Naive thymus-derived CD4-positive, alpha-beta T cell (primary cell): ENCODE measurements around the gene ANKHD1. TPM values are rescaled to one million over a fixed set of nuclear protein-coding genes. Genes with fewer than 3 reads are reported as not detected.

Source experiments
- ATAC-seq: fragments of 150-1000 bp; cut with Tn5 transposase; 2 replicates; pipeline ENCODE4 v1.10.0; 2021; ENCODE audit warnings: mild to moderate bottlenecking, moderate library complexity
- CTCF ChIA-PET: fragments of 350-600 bp; sonication (Branson Sonifier 250); formaldehyde crosslinking; loops from one replicate; lab custom pipeline; 2021; ENCODE audit warnings: antibody characterized with exemption; lab: Charles Lee
- POLR2A ChIA-PET: fragments of 350-600 bp; sonication (Branson Sonifier 250); formaldehyde crosslinking; loops from one replicate; lab custom pipeline; 2021; ENCODE audit warnings: antibody characterized with exemption, inconsistent platforms; lab: Charles Lee
- DNase-seq, 9 donors: peaks; one replicate each; pipeline versions ENCODE4 v3.0.0 to v3.0.0-alpha.2; 2020 to 2022; ENCODE audit warnings: mixed read lengths in 1 of 9
- H3K27ac ChIP-seq: one replicate; pipeline ENCODE4 v1.7.0; 2013; ENCODE audit warnings: mild to moderate bottlenecking, low read depth, low read length, moderate library complexity
- H3K27me3 ChIP-seq, 2 donors: one replicate each; pipeline ENCODE4 v1.7.0; 2013; ENCODE audit warnings: low read length in 2 of 2, mild to moderate bottlenecking in 2 of 2, moderate library complexity in 2 of 2; ENCODE audit not compliant: control insufficient read depth in 2 of 2, insufficient read depth in 2 of 2
- H3K36me3 ChIP-seq, 3 experiments: 1 replicate in 2 of 3; 2 replicates in 1 of 3; pipeline ENCODE4 v1.7.0; 2013; ENCODE audit warnings: low read length in 3 of 3, mild to moderate bottlenecking in 3 of 3, moderate library complexity in 1 of 3; ENCODE audit not compliant: insufficient read depth in 3 of 3, control insufficient read depth in 2 of 3
- H3K4me1 ChIP-seq, 2 donors: one replicate each; pipeline ENCODE4 v1.7.0; 2013; ENCODE audit warnings: low read length in 2 of 2, mild to moderate bottlenecking in 2 of 2, moderate library complexity in 1 of 2; ENCODE audit not compliant: control insufficient read depth in 2 of 2, insufficient read depth in 2 of 2
- H3K4me3 ChIP-seq: 2 replicates; pipeline ENCODE4 v1.7.0; 2013; ENCODE audit warnings: mild to moderate bottlenecking, low read length
- H3K9me3 ChIP-seq, 3 experiments: 1 replicate in 2 of 3; 2 replicates in 1 of 3; pipeline ENCODE4 v1.7.0; 2013; ENCODE audit warnings: low read length in 3 of 3; ENCODE audit not compliant: control insufficient read depth in 2 of 3
- H3K27ac Mint-ChIP-seq, 9 donors: one replicate each; pipeline ENCODE4 v1.8.0; 2020 to 2022; ENCODE audit warnings: mixed read lengths in 9 of 9, mild to moderate bottlenecking in 8 of 9, moderate library complexity in 5 of 9, inconsistent platforms in 2 of 9
- H3K27me3 Mint-ChIP-seq, 5 donors: one replicate each; pipeline ENCODE4 v1.8.0; 2021 to 2022; ENCODE audit warnings: mixed read lengths in 5 of 5, mild to moderate bottlenecking in 1 of 5
- H3K36me3 Mint-ChIP-seq, 5 donors: one replicate each; pipeline ENCODE4 v1.8.0; 2020 to 2022; ENCODE audit warnings: mixed read lengths in 5 of 5, mild to moderate bottlenecking in 3 of 5, inconsistent platforms in 1 of 5
- H3K4me1 Mint-ChIP-seq, 7 donors: one replicate each; pipeline ENCODE4 v1.8.0; 2020 to 2022; ENCODE audit warnings: mixed read lengths in 7 of 7, mild to moderate bottlenecking in 3 of 7, inconsistent platforms in 1 of 7
- H3K4me3 Mint-ChIP-seq, 10 donors: one replicate each; pipeline ENCODE4 v1.8.0; 2020 to 2022; ENCODE audit warnings: mild to moderate bottlenecking in 10 of 10, mixed read lengths in 10 of 10, moderate library complexity in 6 of 10, inconsistent platforms in 2 of 10
- H3K9me3 Mint-ChIP-seq, 11 donors: one replicate each; pipeline ENCODE4 v1.8.0; 2020 to 2022; ENCODE audit warnings: mixed read lengths in 11 of 11, mild to moderate bottlenecking in 4 of 11, inconsistent platforms in 1 of 11, moderate library complexity in 1 of 11
- intact Hi-C, 2 donors: fragments of 100-400 bp; cut with micrococcal nuclease; formaldehyde crosslinking; loops; one replicate each; pipeline ENCODE4 v1.15.1; 2023
- polyA plus RNA-seq, 2 donors: library from polyadenylated mRNA; unstranded; fragments of 300-500 nt; fragmentation: Illumina TruSeq; gene quantifications; one replicate each; pipeline ENCODE4 v1.2.3, GENCODE V29; 2021
- total RNA-seq, 6 experiments: library from RNA in 5 of 6; stranded (reverse) in 5 of 6; gene quantifications; 1 replicate in 5 of 6; 2 replicates in 1 of 6; pipeline ENCODE4 v1.2.3 and lab custom pipeline; 2021 to 2026

ANKHD1 gene
- total and polyA plus RNA-seq, 7 experiments from 2014 or later: 63.1 to 240 (median 203) TPM

DNA sequence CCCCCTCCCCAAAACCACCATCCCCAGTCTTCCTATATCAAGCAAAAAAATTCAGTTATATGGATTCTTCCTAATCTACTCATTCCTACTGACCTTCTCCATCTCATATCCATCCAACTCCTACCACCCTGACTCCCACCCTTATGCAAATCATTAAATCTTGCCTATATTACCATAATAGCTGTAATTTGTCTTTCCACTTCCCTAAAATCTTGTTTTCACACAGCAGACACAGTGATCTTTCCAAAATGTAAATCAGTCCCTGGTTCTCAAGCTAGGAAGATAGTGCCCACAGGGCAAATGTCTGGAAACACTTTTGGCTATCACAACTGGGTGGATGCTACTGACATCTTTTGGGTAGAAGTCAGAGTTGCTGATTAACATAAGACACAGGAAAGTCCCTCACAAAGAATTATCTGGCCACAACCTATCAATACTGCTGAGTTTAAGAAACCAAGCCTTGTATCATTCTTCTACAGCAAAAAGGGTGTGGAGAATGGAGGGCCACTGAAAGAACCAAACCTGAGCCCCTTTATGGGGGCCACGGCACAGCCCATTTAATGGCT, 154.2 kb downstream of the ANKHD1 start:
- peak overlapping the region; percentile 97 for H3K27ac ChIP-seq
- Mint-ChIP-seq H3K27me3 (no peaks in the 10 kb centered on the region), H3K36me3 (peaks cover 0 to 33% (median 19%) of the 10 kb centered on the region in 5 donors), H3K9me3 (peaks cover 0 to 4% (median 0%) of the 10 kb centered on the region in 11 donors), H3K4me1 (peaks cover 43 to 64% (median 54%) of the 10 kb centered on the region in 7 donors), H3K4me3 (peak overlapping the region; percentile 84 to 93 (median 92)), H3K27ac (peak overlapping the region; percentile 85 to 97 (median 91))
- H3K9me3 ChIP-seq: no peaks in the 10 kb centered on the region
- H3K4me1 ChIP-seq: peaks cover 14 to 20% of the 10 kb centered on the region in 2 donors
- H3K4me3 ChIP-seq: peak overlapping the region; percentile 73
- intact Hi-C loops: loop anchor here (1.0 to 5.0 kb wide), 5 partner anchors 8 to 444 kb away; partner anchors contain the start of genes ANKHD1 (in 2 of the 2), APBB3 (in 2 of the 2), SLC35A4 (in 2 of the 2) and IK (in 1 of the 2)
- peaks cover 5 to 19% (median 5%) of the 10 kb centered on the region in 3 experiments for H3K36me3 ChIP-seq
- DNase-seq: no peak
- POLR2A ChIA-PET: interaction anchor here (1.2 to 16.3 kb wide), 2 partner anchors 7 to 19 kb away, joined by 3 to 248 read pairs; partner anchors contain the start of gene EIF4EBP3
- CTCF ChIA-PET: interaction anchor here (0.6 to 1.7 kb wide), 2 partner anchors 9 to 1405 kb away, joined by 3 to 6 read pairs; partner anchors contain the start of gene EIF4EBP3
- no peaks in the 10 kb centered on the region for H3K27me3 ChIP-seq
- ATAC-seq: no peak

- ChIA-PET CTCF (interaction anchor here (0.6 to 1.7 kb wide), 2 partner anchors 9 to 1405 kb away, joined by 3 to 6 read pairs; partner anchors contain the start of gene EIF4EBP3), POLR2A (interaction anchor here (1.0 to 16.3 kb wide), 5 partner anchors 7 to 91 kb away, joined by 3 to 248 read pairs (median 6); partner anchors contain the start of genes EIF4EBP3, IK, NDUFA2 and TMCO6)
- Mint-ChIP-seq H3K27ac (peak overlapping the region; percentile 85 to 97 (median 95)), H3K9me3 (peaks cover 0 to 4% (median 0%) of the 10 kb centered on the region in 11 donors), H3K4me1 (peaks cover 43 to 59% (median 51%) of the 10 kb centered on the region in 7 donors), H3K36me3 (peaks cover 0 to 33% (median 15%) of the 10 kb centered on the region in 5 donors), H3K4me3 (peak overlapping the region; percentile 84 to 93 (median 92)), H3K27me3 (no peaks in the 10 kb centered on the region)
- Histone ChIP-seq H3K36me3 (peaks cover 0 to 17% (median 4%) of the 10 kb centered on the region in 3 experiments), H3K9me3 (no peaks in the 10 kb centered on the region), H3K27ac (peak overlapping the region; percentile 97), H3K4me3 (peak overlapping the region; percentile 73), H3K27me3 (no peaks in the 10 kb centered on the region), H3K4me1 (peaks cover 14 to 20% of the 10 kb centered on the region in 2 donors)
- DNase-seq (peak in 1 of 9 donors; percentile 37), ATAC-seq (peak; percentile 51)
- intact Hi-C loops: loop anchor here (1.0 to 5.0 kb wide), 5 partner anchors 8 to 444 kb away; partner anchors contain the start of genes ANKHD1 (in 2 of the 2), APBB3 (in 2 of the 2), SLC35A4 (in 2 of the 2) and IK (in 1 of the 2)
These were observed 154.8 kb downstream of the ANKHD1 start for GRCh38 chr5:140556438-140556837.

GRCh38 chr5:140557136-140557805, 155.6 kb downstream of the ANKHD1 start, which contains the start of gene SRA1:
SRA1 (minus strand) TSS chr5:140557473; CDS start chr5:140557452, 21 bp downstream.
- H3K4me3 Mint-ChIP-seq: peak within 1 kb of the TSS; percentile 84 to 93 (median 92)
- H3K9me3 Mint-ChIP-seq: peaks cover 0 to 4% (median 0%) of the 10 kb centered on the region in 11 donors
- DNase-seq: peak; percentile 62 to 91 (median 72)
- Histone ChIP-seq H3K4me3 (peak within 1 kb of the TSS; percentile 73), H3K27ac (peak within 1 kb of the TSS; percentile 97), H3K27me3 (no peaks in the 10 kb centered on the region), H3K4me1 (peaks cover 14 to 20% of the 10 kb centered on the region in 2 donors), H3K9me3 (no peaks in the 10 kb centered on the region), H3K36me3 (peaks cover 0 to 16% (median 0%) of the 10 kb centered on the region in 3 experiments)
- H3K27ac Mint-ChIP-seq: peak within 1 kb of the TSS; percentile 85 to 97 (median 95)
- peaks cover 0 to 30% (median 11%) of the 10 kb centered on the region in 5 donors for H3K36me3 Mint-ChIP-seq
- intact Hi-C loops: loop anchor here (1.0 to 5.0 kb wide), 5 partner anchors 10 to 445 kb away; partner anchors contain the start of genes ANKHD1 (in 2 of the 2), EIF4EBP3 (in 2 of the 2), IK (in 1 of the 2) and NDUFA2 (in 1 of the 2)
- peaks cover 45 to 63% (median 50%) of the 10 kb centered on the region in 7 donors for H3K4me1 Mint-ChIP-seq
- ChIA-PET POLR2A (interaction anchor here (0.7 to 16.3 kb wide), 9 partner anchors 8 to 156 kb away, joined by 3 to 248 read pairs (median 5); partner anchors contain the start of genes EIF4EBP3, IK, NDUFA2 and TMCO6), CTCF (interaction anchor here (0.6 to 0.9 kb wide), 2 partner anchors 90 to 1044 kb away, joined by 3 read pairs; partner anchors contain the start of genes IK and NDUFA2)
- no peaks in the 10 kb centered on the region for H3K27me3 Mint-ChIP-seq
- ATAC-seq: peak; percentile 94

DNA sequence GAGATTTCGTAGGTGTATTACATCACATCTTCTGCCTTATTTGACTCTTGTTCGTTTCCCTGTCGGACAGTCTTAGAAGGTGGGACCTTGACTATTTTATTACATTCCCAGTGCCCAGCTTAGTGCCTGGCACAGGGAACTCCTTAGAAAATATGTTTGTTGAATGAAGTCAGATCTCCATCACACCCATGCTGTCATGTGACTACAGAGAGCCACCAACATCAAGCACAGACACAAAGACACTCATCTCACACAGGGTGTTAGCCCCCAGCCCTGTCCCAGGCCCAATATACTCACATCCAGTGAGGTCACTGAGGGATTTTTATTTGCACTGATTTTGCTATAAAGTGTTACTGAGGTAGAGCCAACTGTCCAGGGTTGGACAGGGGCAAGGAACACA, 156.3 kb downstream of the ANKHD1 start:
- POLR2A ChIA-PET: interaction anchor here (1.3 to 16.3 kb wide), 6 partner anchors 9 to 157 kb away, joined by 3 to 248 read pairs (median 4); partner anchors contain the start of gene EIF4EBP3
- peak overlapping the region; percentile 97 for H3K27ac ChIP-seq
- Mint-ChIP-seq H3K36me3 (peaks cover 0 to 31% (median 9%) of the 10 kb centered on the region in 5 donors), H3K27ac (peak overlapping the region; percentile 85 to 97 (median 95)), H3K9me3 (peaks cover 0 to 4% (median 0%) of the 10 kb centered on the region in 11 donors), H3K4me3 (peak overlapping the region; percentile 84 to 93 (median 92)), H3K4me1 (peaks cover 45 to 66% (median 53%) of the 10 kb centered on the region in 7 donors), H3K27me3 (no peaks in the 10 kb centered on the region)
- no peaks in the 10 kb centered on the region for H3K9me3 ChIP-seq
- H3K4me3 ChIP-seq: no peak overlapping the region
- DNase-seq (no peak), ATAC-seq (no peak)
- peaks cover 0 to 16% (median 0%) of the 10 kb centered on the region in 3 experiments for H3K36me3 ChIP-seq
- H3K4me1 ChIP-seq: peaks cover 14 to 21% of the 10 kb centered on the region in 2 donors
- no peaks in the 10 kb centered on the region for H3K27me3 ChIP-seq
- CTCF ChIA-PET: interaction anchor here (0.6 kb wide), 1 partner anchor 1043 kb away, joined by 3 read pairs; no protein-coding TSS in a partner anchor
- intact Hi-C loops: loop anchor here (1.0 to 5.0 kb wide), 5 partner anchors 11 to 446 kb away; partner anchors contain the start of genes ANKHD1 (in 2 of the 2), EIF4EBP3 (in 2 of the 2), IK (in 1 of the 2) and NDUFA2 (in 1 of the 2)

DNA sequence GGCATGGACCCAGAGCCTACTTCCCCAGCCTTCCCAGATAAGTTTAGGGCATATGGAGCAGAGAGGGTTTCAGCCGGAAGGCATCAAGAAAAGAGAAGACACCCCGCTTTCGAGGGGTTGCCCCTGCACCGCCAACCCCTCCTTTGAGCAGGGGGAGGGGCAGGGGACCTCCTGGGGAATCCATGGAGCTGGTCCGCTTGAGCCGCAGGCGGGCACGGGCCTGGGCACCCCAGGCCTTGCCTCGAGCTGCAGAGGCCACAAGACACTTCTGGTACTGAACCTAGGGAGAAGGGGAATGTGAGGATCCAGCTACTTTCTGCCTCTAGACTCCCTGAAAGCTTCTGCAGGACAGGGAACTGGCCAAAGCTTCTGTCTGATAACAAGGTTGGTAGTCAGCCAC, 156.9 kb downstream of the ANKHD1 start:
- Histone ChIP-seq H3K4me1 (peaks cover 17 to 26% of the 10 kb centered on the region in 2 donors), H3K27ac (no peak overlapping the region), H3K27me3 (no peaks in the 10 kb centered on the region), H3K36me3 (peaks cover 0 to 16% (median 0%) of the 10 kb centered on the region in 3 experiments), H3K9me3 (no peaks in the 10 kb centered on the region), H3K4me3 (no peak overlapping the region)
- H3K4me3 Mint-ChIP-seq: peak overlapping the region in 1 of 10 donors; percentile 92
- peaks cover 0 to 4% (median 0%) of the 10 kb centered on the region in 11 donors for H3K9me3 Mint-ChIP-seq
- H3K36me3 Mint-ChIP-seq: peaks cover 0 to 27% (median 5%) of the 10 kb centered on the region in 5 donors
- ChIA-PET CTCF (interaction anchor here (1.0 kb wide), 2 partner anchors 11 to 161 kb away, joined by 3 read pairs; partner anchors contain the start of gene EIF4EBP3), POLR2A (interaction anchor here (1.7 to 16.3 kb wide), 2 partner anchors 9 to 158 kb away, joined by 4 to 248 read pairs; partner anchors contain the start of gene EIF4EBP3)
- ATAC-seq (no peak), DNase-seq (no peak)
- H3K27ac Mint-ChIP-seq: peak overlapping the region in 5 of 9 donors; percentile 85 to 96 (median 96)
- intact Hi-C loops: loop anchor here in 1 of 2 donors (5.0 kb wide), 1 partner anchor 446 kb away; the partner anchor contains the start of gene PURA
- H3K27me3 Mint-ChIP-seq: no peaks in the 10 kb centered on the region
- H3K4me1 Mint-ChIP-seq: peaks cover 40 to 66% (median 52%) of the 10 kb centered on the region in 7 donors
